ENCODE results near the gene GCFC2. TPM values are rescaled to one million over a fixed set of nuclear protein-coding genes. Genes with fewer than 3 reads are reported as not detected.

GCFC2 gene
- total RNA-seq = 10 to 100 TPM; 37.6 to 41.1 TPM

GRCh38 chr2:75710577-75711253 is at the start of gene GCFC2:
GCFC2 (minus strand) TSS chr2:75710915; CDS start chr2:75710855, 60 bp downstream.
- DNase-seq (peak; percentile 90), ATAC-seq (peak; percentile 95)
- Mint-ChIP-seq H3K27me3 (peaks cover 2% of the 10 kb centered on the region), H3K27ac (peak within 1 kb of the TSS; percentile 98), H3K9me3 (ENCODE audit: low read depth) (no peaks in the 10 kb centered on the region), H3K4me3 (peak within 1 kb of the TSS; percentile 73), H3K4me1 (peaks cover 26% of the 10 kb centered on the region), H3K36me3 (ENCODE audit: low read depth) (peaks cover 15% of the 10 kb centered on the region)
- POLR2A ChIA-PET = interaction anchor here (0.6 to 1.1 kb wide), 3 partner anchors 60 to 318 kb away, joined by 3 to 6 read pairs (median 5); partner anchors contain the start of gene MRPL19
- CTCF ChIA-PET = interaction anchor here (1.2 to 3.0 kb wide), 4 partner anchors 33 to 69 kb away, joined by 3 to 10 read pairs (median 6); partner anchors contain the start of gene MRPL19
- intact Hi-C loops (cut with DNase I, micrococcal nuclease) = loop anchor here (1.0 to 2.0 kb wide), 3 partner anchors 64 to 752 kb away; partner anchors contain the start of genes MRPL19 (in 2 of the 2) and POLE4 (in 1 of the 2)

- H3K27ac Mint-ChIP-seq = no peak overlapping the region
- CTCF ChIA-PET = no interaction called here
- no peaks in the 10 kb centered on the region for H3K4me1 Mint-ChIP-seq
These were observed 42.1 kb upstream of the GCFC2 start for GRCh38 chr2:75752828-75753227.

GRCh38 chr2:75751824-75752468 is 41.2 kb upstream of the GCFC2 start:
- no peak for ATAC-seq
- POLR2A ChIA-PET = no interaction called here
- intact Hi-C loops (cut with DNase I, micrococcal nuclease) = no loop called here
- Mint-ChIP-seq H3K4me1 (no peaks in the 10 kb centered on the region), H3K9me3 (ENCODE audit: low read depth) (no peaks in the 10 kb centered on the region), H3K27ac (no peak overlapping the region), H3K36me3 (ENCODE audit: low read depth) (no peaks in the 10 kb centered on the region), H3K4me3 (no peak overlapping the region), H3K27me3 (peaks cover 15% of the 10 kb centered on the region)
- CTCF ChIA-PET = no interaction called here
- DNase-seq = no peak

More at GRCh38 chr2:75752828-75753227, 42.1 kb upstream of the GCFC2 start:
- no peaks in the 10 kb centered on the region for H3K36me3 Mint-ChIP-seq (ENCODE audit: low read depth)
- H3K4me3 Mint-ChIP-seq = no peak overlapping the region
- H3K27me3 Mint-ChIP-seq = peaks cover 15% of the 10 kb centered on the region
- POLR2A ChIA-PET = no interaction called here
- H3K9me3 Mint-ChIP-seq (ENCODE audit: low read depth) = no peaks in the 10 kb centered on the region
- intact Hi-C loops (cut with DNase I, micrococcal nuclease) = no loop called here
- no peak for DNase-seq
- no peak for ATAC-seq

- CTCF ChIA-PET = no interaction called here
These were observed 40.6 kb upstream of the GCFC2 start for GRCh38 chr2:75751360-75751759.

GRCh38 chr2:75737961-75738360 is 27.2 kb upstream of the GCFC2 start:
- Mint-ChIP-seq H3K36me3 (ENCODE audit: low read depth) (peaks cover 3% of the 10 kb centered on the region), H3K27me3 (peaks cover 25% of the 10 kb centered on the region), H3K4me1 (no peaks in the 10 kb centered on the region), H3K27ac (no peak overlapping the region), H3K9me3 (ENCODE audit: low read depth) (no peaks in the 10 kb centered on the region), H3K4me3 (no peak overlapping the region)
- ChIA-PET POLR2A (no interaction called here), CTCF (no interaction called here)
- DNase-seq (no peak), ATAC-seq (no peak)
- intact Hi-C loops (cut with DNase I, micrococcal nuclease) = no loop called here

More at GRCh38 chr2:75751360-75751759, 40.6 kb upstream of the GCFC2 start:
- Mint-ChIP-seq H3K9me3 (ENCODE audit: low read depth) (no peaks in the 10 kb centered on the region), H3K27ac (no peak overlapping the region), H3K36me3 (ENCODE audit: low read depth) (no peaks in the 10 kb centered on the region), H3K27me3 (peaks cover 15% of the 10 kb centered on the region), H3K4me3 (no peak overlapping the region), H3K4me1 (no peaks in the 10 kb centered on the region)
- ATAC-seq (no peak), DNase-seq (no peak)
- POLR2A ChIA-PET = no interaction called here
- intact Hi-C loops (cut with DNase I, micrococcal nuclease) = no loop called here

GRCh38 chr2:75736276-75736675 is 25.6 kb upstream of the GCFC2 start:
- intact Hi-C loops (cut with DNase I, micrococcal nuclease) = no loop called here
- no peaks in the 10 kb centered on the region for H3K9me3 Mint-ChIP-seq (ENCODE audit: low read depth)
- POLR2A ChIA-PET = no interaction called here

GRCh38 chr2:75729861-75730260 is 19.1 kb upstream of the GCFC2 start:
- peaks cover 8% of the 10 kb centered on the region for H3K27me3 Mint-ChIP-seq
- intact Hi-C loops (cut with DNase I, micrococcal nuclease) = no loop called here
- H3K9me3 Mint-ChIP-seq (ENCODE audit: low read depth) = no peaks in the 10 kb centered on the region
- no peak for DNase-seq
- no peaks in the 10 kb centered on the region for H3K36me3 Mint-ChIP-seq (ENCODE audit: low read depth)
- no peak overlapping the region for H3K4me3 Mint-ChIP-seq
- ChIA-PET CTCF (interaction anchor here (0.7 to 1.0 kb wide), 2 partner anchors 11 to 90 kb away, joined by 3 read pairs; no protein-coding TSS in a partner anchor), POLR2A (no interaction called here)
- ATAC-seq = no peak
- H3K4me1 Mint-ChIP-seq = no peaks in the 10 kb centered on the region
- H3K27ac Mint-ChIP-seq = no peak overlapping the region

More at GRCh38 chr2:75736276-75736675, 25.6 kb upstream of the GCFC2 start:
- Mint-ChIP-seq H3K27me3 (peaks cover 21% of the 10 kb centered on the region), H3K36me3 (ENCODE audit: low read depth) (no peaks in the 10 kb centered on the region), H3K27ac (no peak overlapping the region), H3K4me1 (no peaks in the 10 kb centered on the region), H3K4me3 (no peak overlapping the region)
- no peak for DNase-seq
- no peak for ATAC-seq
- CTCF ChIA-PET = interaction anchor here (1.0 kb wide), 1 partner anchor 21 kb away, joined by 3 read pairs; no protein-coding TSS in a partner anchor

- ChIA-PET CTCF (no interaction called here), POLR2A (interaction anchor here (0.7 kb wide), 1 partner anchor 830 kb away, joined by 4 read pairs; no protein-coding TSS in a partner anchor)
- intact Hi-C loops (cut with DNase I, micrococcal nuclease) = no loop called here
- H3K36me3 Mint-ChIP-seq (ENCODE audit: low read depth) = no peaks in the 10 kb centered on the region
- ATAC-seq (no peak), DNase-seq (no peak)
- H3K4me3 Mint-ChIP-seq = no peak overlapping the region
- no peaks in the 10 kb centered on the region for H3K9me3 Mint-ChIP-seq (ENCODE audit: low read depth)
- no peaks in the 10 kb centered on the region for H3K4me1 Mint-ChIP-seq
- H3K27me3 Mint-ChIP-seq = peaks cover 10% of the 10 kb centered on the region
- no peak overlapping the region for H3K27ac Mint-ChIP-seq
These were observed 18.1 kb upstream of the GCFC2 start for GRCh38 chr2:75728614-75729419.

- CTCF ChIA-PET = interaction anchor here (0.8 to 1.2 kb wide), 3 partner anchors 9 to 46 kb away, joined by 3 read pairs; no protein-coding TSS in a partner anchor
- DNase-seq (no peak), ATAC-seq (no peak)
- POLR2A ChIA-PET = no interaction called here
- Mint-ChIP-seq H3K27ac (no peak overlapping the region), H3K36me3 (ENCODE audit: low read depth) (no peaks in the 10 kb centered on the region), H3K9me3 (ENCODE audit: low read depth) (peaks cover 4% of the 10 kb centered on the region), H3K4me3 (no peak overlapping the region), H3K27me3 (peaks cover 16% of the 10 kb centered on the region), H3K4me1 (no peaks in the 10 kb centered on the region)
- intact Hi-C loops (cut with DNase I, micrococcal nuclease) = no loop called here
These were observed 12.0 kb upstream of the GCFC2 start for GRCh38 chr2:75722687-75723086.

- Mint-ChIP-seq H3K4me1 (no peaks in the 10 kb centered on the region), H3K27ac (no peak overlapping the region), H3K36me3 (ENCODE audit: low read depth) (no peaks in the 10 kb centered on the region), H3K9me3 (ENCODE audit: low read depth) (peaks cover 4% of the 10 kb centered on the region), H3K4me3 (no peak overlapping the region), H3K27me3 (peaks cover 15% of the 10 kb centered on the region)
- ChIA-PET POLR2A (no interaction called here), CTCF (interaction anchor here (0.6 kb wide), 1 partner anchor 44 kb away, joined by 3 read pairs; no protein-coding TSS in a partner anchor)
- intact Hi-C loops (cut with DNase I, micrococcal nuclease) = no loop called here
- ATAC-seq (no peak), DNase-seq (no peak)
These were observed 9.8 kb upstream of the GCFC2 start for GRCh38 chr2:75720525-75720924.

- no peak for DNase-seq
- intact Hi-C loops (cut with DNase I, micrococcal nuclease) = no loop called here
- Mint-ChIP-seq H3K36me3 (ENCODE audit: low read depth) (no peaks in the 10 kb centered on the region), H3K4me1 (no peaks in the 10 kb centered on the region), H3K9me3 (ENCODE audit: low read depth) (peaks cover 4% of the 10 kb centered on the region), H3K27ac (no peak overlapping the region), H3K4me3 (no peak overlapping the region), H3K27me3 (peaks cover 16% of the 10 kb centered on the region)
- CTCF ChIA-PET = interaction anchor here (1.2 kb wide), 1 partner anchor 10 kb away, joined by 3 read pairs; no protein-coding TSS in a partner anchor
- no peak for ATAC-seq
- POLR2A ChIA-PET = no interaction called here
These were observed 8.9 kb upstream of the GCFC2 start for GRCh38 chr2:75719616-75720015.
